Esophagus (tissue), 2 donors: ENCODE measurements around the gene CLIC6. TPM values are rescaled to one million over a fixed set of nuclear protein-coding genes. Genes with fewer than 3 reads are reported as not detected.
A peak's percentile ranks its signal among the peaks of the same experiment; 100 is the strongest.

Experiments used
- H3K27ac ChIP-seq, 2 donors: one replicate each; pipeline ENCODE4 v1.5.1; 2013; ENCODE audit warnings: low read depth in 2 of 2, mild to moderate bottlenecking in 2 of 2, inconsistent platforms in 1 of 2, low read length in 1 of 2, moderate library complexity in 1 of 2
- H3K27me3 ChIP-seq, 2 donors: one replicate each; pipeline ENCODE4 v1.6.1; 2013; ENCODE audit warnings: low read length in 2 of 2, control low read depth in 1 of 2, mild to moderate bottlenecking in 1 of 2; ENCODE audit not compliant: insufficient read depth in 2 of 2, control insufficient read depth in 1 of 2
- H3K36me3 ChIP-seq, 2 donors: one replicate each; pipeline ENCODE4 v1.6.1; 2013; ENCODE audit warnings: low read length in 1 of 2; ENCODE audit not compliant: control insufficient read depth in 2 of 2, insufficient read depth in 2 of 2
- H3K4me1 ChIP-seq, 2 donors: one replicate each; pipeline ENCODE4 v1.6.1; 2013; ENCODE audit warnings: low read length in 1 of 2; ENCODE audit not compliant: control insufficient read depth in 2 of 2, insufficient read depth in 2 of 2
- H3K4me3 ChIP-seq, 2 donors: one replicate each; pipeline ENCODE4 v1.5.1; 2013; ENCODE audit warnings: low read length in 2 of 2, mild to moderate bottlenecking in 2 of 2, low read depth in 1 of 2, moderate library complexity in 1 of 2
- H3K9me3 ChIP-seq, 2 donors: one replicate each; pipeline ENCODE4 v1.6.1; 2013; ENCODE audit warnings: mild to moderate bottlenecking in 2 of 2, low read depth in 1 of 2, low read length in 1 of 2, moderate library complexity in 1 of 2; ENCODE audit not compliant: control insufficient read depth in 2 of 2, insufficient read depth in 1 of 2
- WGBS, 2 donors: extraction: QIAGEN DNeasy Blood & Tissue Kit; methylation state at CpG; one replicate each; pipeline ENCODE4 v1.1.7; 2013; 5-methylcytosine and 5-hydroxymethylcytosine counted together
- polyA plus RNA-seq, 2 donors: library from polyadenylated mRNA; stranded (reverse); fragments of 200-250 nt; gene quantifications; one replicate each; pipeline ENCODE4 v1.2.3, GENCODE V29; 2013
- donor health status: healthy with polysubstance abuse.
- donor health status: Bipolar disorder and iron deficiency.

CLIC6 gene
- polyA plus RNA-seq, 2 donors: 0.45 to 0.68 TPM

- Histone ChIP-seq H3K4me3 (no peak overlapping the region), H3K27ac (no peak overlapping the region), H3K27me3 (no peaks in the 10 kb centered on the region), H3K36me3 (no peaks in the 10 kb centered on the region), H3K4me1 (no peaks in the 10 kb centered on the region), H3K9me3 (no peaks in the 10 kb centered on the region)
- WGBS, 2 donors: 77 to 83% methylated on average over 3 of the region's 3 CpGs
Measured at GRCh38 chr21:34636961-34637360, 31.8 kb upstream of the CLIC6 start.

DNA sequence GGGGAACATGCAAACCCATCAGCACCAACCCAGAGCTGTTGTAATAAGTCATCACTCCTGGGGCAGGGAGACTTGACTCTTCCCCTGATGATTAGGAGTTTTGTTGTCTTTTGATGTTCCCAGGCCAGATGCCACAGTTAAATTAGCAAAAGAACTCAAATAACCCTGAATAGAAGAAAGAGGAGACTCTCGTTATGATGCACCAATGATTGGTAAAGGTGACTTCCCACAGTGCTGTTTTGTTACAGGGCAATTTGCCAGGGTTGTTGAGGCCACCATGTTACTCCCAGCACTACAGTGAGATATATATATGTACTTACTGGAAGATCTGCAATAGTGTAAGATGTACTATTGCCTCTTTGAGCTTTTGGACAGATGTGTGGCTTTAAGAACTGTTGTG is 29.5 kb upstream of the CLIC6 start:
- WGBS, 2 donors: 83 to 93% methylated on average over 1 of the region's 1 CpG
- H3K27me3 ChIP-seq: no peaks in the 10 kb centered on the region
- H3K4me3 ChIP-seq: no peak overlapping the region
- H3K27ac ChIP-seq: no peak overlapping the region
- H3K36me3 ChIP-seq: no peaks in the 10 kb centered on the region
- H3K4me1 ChIP-seq: no peaks in the 10 kb centered on the region
- no peaks in the 10 kb centered on the region for H3K9me3 ChIP-seq

- Histone ChIP-seq H3K27me3 (no peaks in the 10 kb centered on the region), H3K9me3 (no peaks in the 10 kb centered on the region), H3K4me3 (peak overlapping the region in 1 of 2 donors; percentile 13), H3K27ac (no peak overlapping the region), H3K36me3 (no peaks in the 10 kb centered on the region), H3K4me1 (no peaks in the 10 kb centered on the region)
- 40 to 41% methylated on average over 9 of the region's 9 CpGs for WGBS, 2 donors
Measured at GRCh38 chr21:34639882-34640788, 28.7 kb upstream of the CLIC6 start.

DNA sequence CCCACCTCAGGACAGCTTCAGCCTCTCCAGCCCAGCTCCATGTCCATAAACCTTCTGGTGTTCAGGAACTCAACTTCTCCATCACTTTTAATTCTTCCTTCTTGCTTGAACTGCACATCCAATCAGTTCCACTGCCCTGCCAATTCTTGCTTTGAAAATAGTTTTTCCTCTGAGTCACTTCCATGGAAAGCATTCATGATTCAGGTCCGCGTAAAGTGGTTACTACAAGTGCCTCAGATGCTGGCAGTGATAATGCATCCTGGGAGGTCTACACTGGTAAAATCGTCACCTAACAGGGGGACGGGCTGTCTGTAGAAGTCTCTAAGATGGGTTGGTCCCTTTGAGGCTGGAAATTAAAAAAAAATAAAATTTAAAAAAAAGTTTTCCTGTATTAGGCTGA is 27.9 kb upstream of the CLIC6 start:
- Histone ChIP-seq H3K4me3 (no peak overlapping the region), H3K36me3 (no peaks in the 10 kb centered on the region), H3K4me1 (no peaks in the 10 kb centered on the region), H3K27ac (no peak overlapping the region), H3K27me3 (no peaks in the 10 kb centered on the region), H3K9me3 (no peaks in the 10 kb centered on the region)
- 54 to 68% methylated on average over 4 of the region's 4 CpGs for WGBS, 2 donors

DNA sequence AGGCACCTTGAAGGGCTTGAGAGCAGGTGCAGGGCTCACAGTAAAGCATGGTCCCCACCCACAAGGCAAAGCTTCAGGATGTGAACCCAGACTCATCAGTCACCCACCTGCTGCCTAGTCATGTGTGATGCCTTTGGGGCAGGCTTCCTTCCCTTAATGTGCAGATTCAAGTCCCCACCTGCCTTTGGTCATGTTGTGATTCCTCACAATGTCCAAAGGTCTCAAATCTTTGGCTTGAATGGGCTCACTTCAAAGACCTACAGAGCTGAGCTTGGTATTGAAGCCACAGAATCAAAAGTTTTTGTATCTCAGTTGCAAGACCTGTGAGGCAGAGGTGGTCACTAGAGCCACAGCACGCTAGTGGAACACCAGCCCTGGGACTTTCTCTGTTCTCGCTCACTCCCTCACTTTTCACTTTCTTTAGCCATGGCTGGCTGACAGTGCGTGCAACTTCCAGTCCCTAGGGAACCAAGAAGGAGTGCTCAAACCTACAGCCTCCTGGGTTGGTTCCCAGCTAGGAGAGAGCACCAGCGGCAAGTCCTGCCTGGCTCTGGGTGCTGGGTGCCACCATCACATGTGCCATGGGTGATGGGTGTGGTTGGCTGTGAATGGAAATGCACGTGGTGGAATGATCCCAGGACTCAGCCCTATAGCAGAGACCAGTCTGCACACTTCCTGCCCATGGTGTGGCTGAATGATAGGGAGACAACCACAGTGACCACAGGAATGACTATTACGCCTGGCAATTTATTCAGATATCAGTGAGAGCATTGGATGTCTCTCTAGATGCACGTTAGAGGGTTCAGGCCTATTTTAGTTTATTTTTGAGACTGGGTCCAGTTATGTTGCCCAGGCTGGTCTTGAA is 26.4 kb upstream of the CLIC6 start:
- Histone ChIP-seq H3K27me3 (no peaks in the 10 kb centered on the region), H3K9me3 (no peaks in the 10 kb centered on the region), H3K36me3 (no peaks in the 10 kb centered on the region), H3K4me1 (no peaks in the 10 kb centered on the region), H3K27ac (no peak overlapping the region), H3K4me3 (no peak overlapping the region)
- WGBS, 2 donors: 72 to 80% methylated on average over 7 of the region's 7 CpGs

DNA sequence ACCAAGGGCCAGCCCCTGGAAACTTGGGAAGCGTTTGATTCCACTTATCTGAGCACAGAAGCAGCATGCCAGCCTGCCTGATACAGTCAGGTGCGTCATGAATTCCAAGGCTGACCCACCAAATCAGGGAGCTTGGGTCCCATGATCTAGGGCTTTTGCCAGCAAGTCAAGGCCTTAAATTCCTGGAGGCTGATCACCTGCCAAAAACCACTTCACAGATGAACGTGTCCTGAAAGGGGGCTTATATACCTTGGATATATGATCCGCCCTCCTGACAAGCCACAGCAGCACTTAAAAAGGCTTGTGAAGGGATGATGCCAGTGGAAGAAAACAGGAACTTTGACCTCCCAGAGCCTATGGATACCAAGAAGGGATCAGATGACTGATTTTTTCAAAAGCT is 24.0 kb upstream of the CLIC6 start:
- WGBS, 2 donors: 63 to 72% methylated on average over 4 of the region's 4 CpGs
- Histone ChIP-seq H3K27ac (no peak overlapping the region), H3K4me1 (no peaks in the 10 kb centered on the region)

DNA sequence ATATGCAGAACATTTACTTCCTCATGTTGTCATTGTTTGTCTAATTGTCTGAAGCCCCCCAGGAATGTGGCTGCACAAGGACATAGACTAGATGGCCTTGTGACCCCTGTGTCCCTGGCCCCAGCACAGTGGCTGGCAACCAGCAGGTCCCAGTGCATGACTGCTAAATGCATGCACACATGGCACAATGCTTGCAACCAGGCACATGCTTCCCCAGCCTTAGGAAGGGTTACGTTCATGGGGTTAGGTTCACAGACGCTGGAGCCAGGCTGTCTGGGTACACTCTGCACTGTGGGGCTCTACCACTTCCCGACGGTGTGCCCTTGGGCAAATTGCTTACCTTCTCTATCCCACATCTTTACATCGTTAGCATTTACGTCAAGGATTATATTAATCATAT is 21.2 kb upstream of the CLIC6 start:
- H3K9me3 ChIP-seq: no peaks in the 10 kb centered on the region
- 53 to 55% methylated on average over 6 of the region's 6 CpGs for WGBS, 2 donors
- H3K27me3 ChIP-seq: no peaks in the 10 kb centered on the region
- no peak overlapping the region for H3K27ac ChIP-seq
- no peak overlapping the region for H3K4me3 ChIP-seq
- H3K4me1 ChIP-seq: no peaks in the 10 kb centered on the region
- H3K36me3 ChIP-seq: no peaks in the 10 kb centered on the region

More for the DNA sequence above, 24.0 kb upstream of the CLIC6 start:
- Histone ChIP-seq H3K36me3 (no peaks in the 10 kb centered on the region), H3K9me3 (no peaks in the 10 kb centered on the region), H3K27me3 (no peaks in the 10 kb centered on the region), H3K4me3 (no peak overlapping the region)

DNA sequence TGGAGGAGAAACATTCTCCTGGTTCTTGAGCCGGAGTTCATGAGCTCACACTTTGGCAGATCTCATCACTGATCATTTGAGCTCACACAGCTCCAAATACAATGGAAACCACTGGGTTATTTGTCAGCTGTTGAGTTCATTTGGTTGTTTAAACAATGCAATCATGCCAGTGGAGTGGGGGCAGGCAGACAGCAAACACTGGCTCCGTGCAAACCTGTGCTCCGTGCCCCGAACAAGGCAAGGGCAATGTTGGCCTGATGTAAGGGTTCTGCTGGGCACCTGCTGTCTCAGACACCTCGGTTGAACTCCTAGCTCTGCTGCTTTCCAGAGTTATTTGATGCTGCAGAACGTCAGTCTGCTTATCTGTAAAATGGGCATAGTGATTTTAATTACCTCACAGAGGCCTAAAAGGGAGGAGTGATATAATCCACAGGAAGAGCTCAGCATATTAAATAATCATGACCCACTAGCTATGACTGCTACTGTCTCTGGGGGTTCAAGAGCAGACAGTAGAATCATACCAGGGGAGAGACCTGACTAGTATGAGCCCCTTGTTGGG is 20.0 kb upstream of the CLIC6 start:
- 71 to 76% methylated on average over 6 of the region's 6 CpGs for WGBS, 2 donors
- Histone ChIP-seq H3K27ac (no peak overlapping the region), H3K27me3 (no peaks in the 10 kb centered on the region), H3K4me1 (no peaks in the 10 kb centered on the region), H3K4me3 (no peak overlapping the region), H3K9me3 (no peaks in the 10 kb centered on the region), H3K36me3 (no peaks in the 10 kb centered on the region)

DNA sequence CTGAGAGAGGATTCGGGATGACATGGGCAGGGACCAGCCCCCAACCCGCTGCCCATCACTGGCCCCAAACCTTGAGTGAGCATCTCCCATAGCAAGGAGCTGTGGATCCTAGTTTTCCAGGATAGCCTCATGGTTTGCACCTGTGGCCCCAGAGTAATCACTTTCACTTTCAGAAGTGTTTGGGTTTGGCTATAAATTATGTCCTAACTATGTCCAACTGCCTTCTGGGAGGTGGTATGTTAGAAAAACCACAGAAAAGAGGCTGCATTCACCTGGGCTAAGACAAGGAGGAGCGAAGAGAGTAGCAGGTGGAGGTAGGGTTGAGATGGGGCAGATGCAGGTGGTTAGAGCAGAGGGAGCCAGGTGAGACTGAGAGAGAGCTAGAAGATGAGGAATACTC is 19.4 kb upstream of the CLIC6 start:
- Histone ChIP-seq H3K27me3 (no peaks in the 10 kb centered on the region), H3K27ac (no peak overlapping the region), H3K9me3 (no peaks in the 10 kb centered on the region), H3K4me1 (no peaks in the 10 kb centered on the region), H3K36me3 (no peaks in the 10 kb centered on the region), H3K4me3 (no peak overlapping the region)
- 85 to 93% methylated on average over 3 of the region's 3 CpGs for WGBS, 2 donors
